ENCODE measurements around the gene FAM83D. TPM values are rescaled to one million over a fixed set of nuclear protein-coding genes. Genes with fewer than 3 reads are reported as not detected.

Gene FAM83D
- total and polyA plus RNA-seq, 2 experiments from 2014 or later, result 33.3 to 91.3 TPM

GRCh38 chr20:38880952-38881735, 45.1 kb upstream of the FAM83D start:
- H3K9me3 Mint-ChIP-seq, result no peaks in the 10 kb centered on the region

GRCh38 chr20:38881806-38882440, 44.3 kb upstream of the FAM83D start:
- H3K36me3 ChIP-seq (ENCODE audit: insufficient read depth), result no peaks in the 10 kb centered on the region
- no peak overlapping the region for H3K27ac Mint-ChIP-seq
- H3K4me2 ChIP-seq, result no peak overlapping the region
- H2AFZ ChIP-seq, result no peak overlapping the region
- H3K9me3 Mint-ChIP-seq, result no peaks in the 10 kb centered on the region
- H3K4me3 ChIP-seq, result no peak overlapping the region
- no peaks in the 10 kb centered on the region for H3F3A ChIP-seq (replicated peaks; ENCODE audit: low read depth)
- H3K4me3 Mint-ChIP-seq, result no peak overlapping the region
- no peaks in the 10 kb centered on the region for H3K36me3 Mint-ChIP-seq (ENCODE audit: low read depth)
- H3K27me3 ChIP-seq (ENCODE audit: insufficient read depth), result no peaks in the 10 kb centered on the region
- ATAC-seq, result no peak
- H4K20me1 ChIP-seq (replicated peaks; ENCODE audit: insufficient read depth), result no peaks in the 10 kb centered on the region; the same call in 1 of the 2 replicates
- H3K27me3 Mint-ChIP-seq (ENCODE audit: insufficient read depth, low read depth, poor library complexity), result peaks cover 13% of the 10 kb centered on the region
- no peaks in the 10 kb centered on the region for H3K9me2 ChIP-seq (ENCODE audit: insufficient read depth)
- no peak for DNase-seq (ENCODE audit: low spot score)
- no peak overlapping the region for H3K27ac ChIP-seq (ENCODE audit: low read depth)
- H3K4me1 Mint-ChIP-seq, result peaks cover 17% of the 10 kb centered on the region
- no peaks in the 10 kb centered on the region for H3K4me1 ChIP-seq (ENCODE audit: insufficient read depth)
- no peaks in the 10 kb centered on the region for H3K79me2 ChIP-seq (replicated peaks; ENCODE audit: insufficient read depth)
- no peak for TF ChIP-seq NANOG (IDR thresholded peaks at IDR 0.05; ENCODE audit: borderline replicate concordance)
- no peak for TF ChIP-seq ZNF114 (CRISPR knock-in tag; IDR thresholded peaks at IDR 0.05)
- TF ChIP-seq CTCF (conservative IDR thresholded peaks at IDR 0.05; ENCODE audit: low read depth in 2 of 2), result no peak
- no peak for TF ChIP-seq ZNF462 (CRISPR knock-in tag; IDR thresholded peaks at IDR 0.05)

More at GRCh38 chr20:38880952-38881735, 45.1 kb upstream of the FAM83D start:
- ATAC-seq, result no peak; the same call in 2 of the 3 replicates
- Histone ChIP-seq H3K27ac (ENCODE audit: low read depth) (no peak overlapping the region), H3K4me3 (no peak overlapping the region), H3K9me2 (ENCODE audit: insufficient read depth) (no peaks in the 10 kb centered on the region), H3K4me1 (ENCODE audit: insufficient read depth) (no peaks in the 10 kb centered on the region), H3F3A (replicated peaks; ENCODE audit: low read depth) (no peaks in the 10 kb centered on the region), H3K4me2 (no peak overlapping the region), H2AFZ (no peak overlapping the region), H3K79me2 (replicated peaks; ENCODE audit: insufficient read depth) (no peaks in the 10 kb centered on the region), H3K36me3 (ENCODE audit: insufficient read depth) (no peaks in the 10 kb centered on the region), H4K20me1 (replicated peaks; ENCODE audit: insufficient read depth) (no peaks in the 10 kb centered on the region; the same call in 1 of the 2 replicates), H3K27me3 (ENCODE audit: insufficient read depth) (no peaks in the 10 kb centered on the region)
- H3K27ac Mint-ChIP-seq, result no peak overlapping the region
- no peak for DNase-seq (ENCODE audit: low spot score)
- no peaks in the 10 kb centered on the region for H3K36me3 Mint-ChIP-seq (ENCODE audit: low read depth)
- peaks cover 17% of the 10 kb centered on the region for H3K4me1 Mint-ChIP-seq
- TF ChIP-seq JUNB (IDR thresholded peaks at IDR 0.05; ENCODE audit: unreplicated experiment) (no peak), EZH2phosphoT487 (IDR thresholded peaks at IDR 0.05; ENCODE audit: unreplicated experiment) (no peak), STAT1 (IDR thresholded peaks at IDR 0.05; ENCODE audit: unreplicated experiment) (no peak), CTCF (conservative IDR thresholded peaks at IDR 0.05; ENCODE audit: low read depth in 2 of 2) (no peak)
- H3K27me3 Mint-ChIP-seq (ENCODE audit: insufficient read depth, low read depth, poor library complexity), result peaks cover 13% of the 10 kb centered on the region
- H3K4me3 Mint-ChIP-seq, result no peak overlapping the region

All from GM23338 (cell line).